B cell (primary cell): ENCODE results near the gene TRAPPC12.

Source experiments
- CTCF ChIP-seq: fragments of 200-600 bp; IDR thresholded peaks from one replicate; pipeline ENCODE4 v1.8.0; 2022; ENCODE audit warnings: antibody characterized with exemption, mild to moderate bottlenecking
- EZH2 ChIP-seq: IDR thresholded peaks from 2 replicates; pipeline ENCODE4 v1.6.1; 2012; ENCODE audit warnings: borderline replicate concordance, low read depth, mild to moderate bottlenecking, moderate library complexity, low read length; ENCODE audit not compliant: insufficient read depth, poor library complexity, severe bottlenecking

- no peak for TF ChIP-seq CTCF
- TF ChIP-seq EZH2 = no peak
Measured at GRCh38 chr2:3420076-3420768, 40.7 kb downstream of the TRAPPC12 start.
